ENCODE measurements around the gene MAST4.
"Not testable (repeated sequence)": the region's sequence is repeated elsewhere in the genome, so short reads cannot be mapped to it uniquely, and the experiment has no call there.

MAST4 gene

GRCh38 chr5:67146981-67147380 lies 550.8 kb downstream of the MAST4 start:
- no peak for DNase-seq

GRCh38 chr5:67147760-67148159 lies 551.6 kb downstream of the MAST4 start:
- DNase-seq: no peak

- no peak for DNase-seq
These were observed 553.1 kb downstream of the MAST4 start for GRCh38 chr5:67149057-67149950.

- DNase-seq: no peak
These were observed 553.8 kb downstream of the MAST4 start for GRCh38 chr5:67149951-67150523.

- no peak for DNase-seq
These were observed 556.2 kb downstream of the MAST4 start for GRCh38 chr5:67152400-67152799.

- DNase-seq: no peak
These were observed 557.1 kb downstream of the MAST4 start for GRCh38 chr5:67153292-67153691.

GRCh38 chr5:67154556-67155206 lies 558.5 kb downstream of the MAST4 start:
- DNase-seq: no peak

GRCh38 chr5:67156976-67157583 lies 560.9 kb downstream of the MAST4 start:
- DNase-seq: peak; percentile 22

- no peak for DNase-seq
These were observed 564.1 kb downstream of the MAST4 start for GRCh38 chr5:67160272-67160671.

GRCh38 chr5:67160985-67161384 lies 564.8 kb downstream of the MAST4 start:
- DNase-seq: no peak

GRCh38 chr5:67161767-67162166 lies 565.6 kb downstream of the MAST4 start:
- DNase-seq: no peak

GRCh38 chr5:67163231-67163756 lies 567.1 kb downstream of the MAST4 start:
- no peak for DNase-seq

- no peak for DNase-seq
These were observed 567.8 kb downstream of the MAST4 start for GRCh38 chr5:67163863-67164595.

- DNase-seq: no peak
These were observed 568.8 kb downstream of the MAST4 start for GRCh38 chr5:67164856-67165525.

- DNase-seq: peak; percentile 95
These were observed 569.6 kb downstream of the MAST4 start for GRCh38 chr5:67165526-67166459.

GRCh38 chr5:67166460-67167285 lies 570.5 kb downstream of the MAST4 start:
- peak; percentile 95 for DNase-seq

- DNase-seq: no peak
These were observed 571.9 kb downstream of the MAST4 start for GRCh38 chr5:67168069-67168468.

- DNase-seq: no peak
These were observed 574.6 kb downstream of the MAST4 start for GRCh38 chr5:67170767-67171166.

- DNase-seq: not testable (repeated sequence)
These were observed 577.2 kb downstream of the MAST4 start for GRCh38 chr5:67173351-67173750.

- DNase-seq: no peak
These were observed 577.8 kb downstream of the MAST4 start for GRCh38 chr5:67173959-67174358.

All from NK-92 treated with Interleukin-12 subunit alpha and Interleukin-12 subunit beta, amount 100 ng/mL, for 24 hours (cell line).